Cerebellar cortex (tissue), 1 donor: ENCODE data around the gene KIAA1217.
A peak's percentile ranks its signal among the peaks of the same experiment; 100 is the strongest.

Source experiments
- DNase-seq: peaks from one replicate; pipeline ENCODE4 v3.0.0-alpha.2; 2015; ENCODE audit warnings: low spot score

KIAA1217 gene

DNA sequence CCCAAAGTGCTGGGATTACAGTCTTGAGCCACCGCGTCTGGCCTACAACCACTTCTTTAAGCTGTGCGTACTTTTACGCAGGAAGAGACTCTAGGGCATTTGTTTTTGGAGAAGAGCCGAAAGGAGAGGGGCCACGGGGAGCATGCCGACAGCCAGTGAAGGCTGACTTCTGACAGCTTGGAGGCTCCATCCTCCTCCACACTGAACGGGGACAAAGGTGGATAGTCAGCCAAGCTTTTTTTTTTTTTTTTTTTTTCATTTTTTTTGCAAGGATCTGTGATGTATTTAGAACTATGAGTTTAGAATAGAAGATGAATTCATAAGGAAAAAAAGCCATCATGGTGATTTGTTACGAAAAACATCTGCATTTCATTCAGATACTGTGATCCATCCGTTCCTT lies 293.1 kb downstream of the KIAA1217 start:
- no peak for DNase-seq

DNA sequence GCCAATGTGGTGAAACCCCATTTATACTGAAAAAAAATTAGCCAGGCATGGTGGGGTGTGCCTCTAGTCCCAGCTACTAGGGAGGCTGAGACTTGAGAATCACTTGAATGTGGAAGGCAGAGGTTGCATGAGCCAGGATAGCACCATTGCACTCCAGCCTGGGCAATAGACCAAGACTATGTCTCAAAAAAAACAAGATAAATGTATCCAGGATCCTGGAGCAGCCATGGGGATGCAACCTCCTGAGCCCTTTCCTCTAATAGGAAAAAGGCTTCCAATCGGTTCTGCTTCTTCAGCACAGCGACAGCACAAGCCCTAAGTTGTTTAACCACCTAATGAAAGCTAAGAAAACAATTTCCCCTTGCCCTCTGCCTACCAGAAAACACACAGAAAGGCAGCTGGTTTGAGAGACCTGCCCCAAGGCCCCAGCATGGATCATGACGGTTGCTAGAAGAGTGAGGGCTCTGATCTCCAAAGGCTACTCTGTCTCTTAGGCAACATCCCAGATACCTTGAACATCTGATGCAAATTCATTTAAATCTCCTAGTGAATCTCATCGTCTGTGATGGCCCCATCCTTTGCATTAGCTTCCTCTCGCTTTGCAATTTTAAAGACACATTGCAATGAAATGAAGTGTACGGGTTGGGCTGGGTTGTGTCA lies 294.0 kb downstream of the KIAA1217 start:
- no peak for DNase-seq

DNA sequence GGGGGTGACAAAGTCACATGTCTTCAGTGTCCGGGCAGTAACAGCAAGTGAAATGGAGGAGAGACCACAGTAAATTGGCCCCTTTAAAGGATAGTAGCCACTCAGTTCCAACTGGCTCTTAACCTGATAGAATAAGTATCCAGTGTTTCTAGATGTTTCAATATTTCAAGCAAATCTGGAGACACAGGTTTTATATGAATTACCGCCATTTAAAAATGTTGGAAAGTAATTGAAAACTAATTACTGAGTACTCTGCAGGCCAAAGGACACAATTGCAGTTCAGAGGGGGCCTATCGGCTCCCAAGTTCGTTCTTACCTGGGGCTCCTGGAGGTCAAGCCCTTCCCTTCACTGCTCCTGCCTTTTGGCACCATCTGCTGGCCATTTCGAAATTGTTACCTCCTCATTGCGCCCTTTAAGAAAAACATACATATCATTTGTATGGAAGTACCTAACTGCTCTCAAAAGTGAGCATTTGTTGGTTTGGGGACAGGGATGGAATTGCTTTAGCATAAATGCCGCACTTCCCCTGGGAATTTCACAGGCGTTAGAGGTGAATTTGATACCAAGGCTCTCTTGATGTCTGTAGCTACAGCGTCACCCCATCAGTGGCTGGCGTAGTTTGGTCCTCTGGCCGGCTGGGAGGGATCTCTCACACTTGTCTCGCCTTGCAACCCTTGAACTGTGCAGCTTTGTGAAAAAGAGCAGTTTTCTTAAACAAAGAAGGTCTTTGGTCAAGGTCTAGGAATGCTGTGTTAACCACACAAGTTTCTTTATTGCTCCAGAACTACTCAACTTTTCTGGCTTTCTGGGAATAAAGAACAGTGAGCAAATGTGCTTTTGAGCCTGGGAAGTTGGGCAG lies 294.8 kb downstream of the KIAA1217 start:
- DNase-seq, result peak; percentile 31

DNA sequence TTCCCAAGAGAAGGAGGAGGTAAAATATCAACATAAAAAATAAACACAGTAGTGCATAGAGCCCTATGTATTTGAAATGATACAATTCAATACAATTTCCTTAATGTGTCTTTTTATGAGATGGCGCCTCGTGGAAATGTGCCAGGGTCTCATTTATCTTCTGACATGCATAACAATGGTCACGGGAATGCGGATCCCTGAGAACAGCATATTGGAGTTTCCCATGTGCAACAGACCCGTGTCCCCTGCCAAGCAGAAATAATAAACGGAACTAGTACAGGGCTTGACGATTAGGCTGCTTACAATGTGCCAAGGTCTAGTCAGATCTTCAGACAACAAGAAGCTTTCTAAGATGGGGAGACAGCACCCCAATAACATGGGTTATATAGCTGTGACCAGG lies 296.8 kb downstream of the KIAA1217 start:
- DNase-seq, result no peak

DNA sequence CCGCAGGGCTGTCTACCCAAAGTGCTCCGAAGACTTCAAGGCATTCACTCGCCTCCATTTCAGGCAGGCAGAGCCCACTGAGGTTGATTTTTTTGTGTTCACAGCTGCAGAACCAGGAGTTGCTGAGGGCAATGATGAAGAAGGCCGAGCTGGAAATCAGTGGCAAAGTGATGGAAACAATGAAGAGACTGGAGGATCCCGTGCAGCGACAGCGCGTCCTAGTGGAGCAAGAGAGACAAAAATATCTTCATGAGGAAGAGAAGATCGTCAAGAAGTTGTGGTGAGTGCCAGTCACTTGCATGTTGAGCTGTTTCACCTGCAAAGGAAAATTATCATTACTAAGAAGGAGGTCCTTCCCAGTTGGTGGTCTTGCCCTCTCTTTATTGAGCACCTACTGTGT lies 304.2 kb downstream of the KIAA1217 start:
- peak; percentile 14 for DNase-seq

DNA sequence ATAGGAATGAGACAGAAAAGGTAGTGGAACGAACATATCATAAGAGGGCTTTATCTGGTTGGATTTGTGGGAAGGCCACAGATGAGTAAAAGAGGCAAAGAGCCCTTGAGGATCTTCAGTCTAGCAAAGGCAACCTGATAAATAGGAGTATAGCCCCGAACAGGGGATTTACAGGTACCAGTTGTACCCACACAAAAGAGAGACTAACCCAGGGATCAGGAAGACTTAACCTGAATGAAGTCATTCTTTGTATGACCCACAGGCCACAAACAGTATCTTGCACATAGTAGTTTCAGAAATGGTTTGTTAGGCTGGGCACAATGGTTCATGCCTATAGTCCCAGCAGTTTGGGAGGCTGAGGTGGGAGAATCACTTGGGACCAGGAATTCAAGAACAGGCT lies 306.5 kb downstream of the KIAA1217 start:
- no peak for DNase-seq

DNA sequence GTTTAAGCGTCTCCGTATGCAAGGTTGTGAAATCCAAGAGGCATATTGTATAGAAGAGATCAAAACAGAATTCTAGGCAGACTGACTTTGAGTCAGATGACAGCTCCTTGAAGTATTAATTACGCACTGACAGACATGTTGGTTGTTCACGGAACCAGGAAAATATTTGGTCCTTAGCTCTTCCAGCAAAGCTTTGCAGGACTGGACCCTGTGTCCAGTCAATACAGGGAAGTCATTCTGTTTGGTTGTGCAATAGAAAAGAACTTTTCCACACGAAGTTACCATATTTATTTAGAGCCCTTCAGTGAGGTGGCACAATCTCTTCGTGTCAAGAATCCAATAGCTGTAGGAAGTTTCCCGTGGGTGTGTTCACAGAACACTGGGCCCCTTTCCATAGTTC lies 309.5 kb downstream of the KIAA1217 start:
- DNase-seq, result no peak

DNA sequence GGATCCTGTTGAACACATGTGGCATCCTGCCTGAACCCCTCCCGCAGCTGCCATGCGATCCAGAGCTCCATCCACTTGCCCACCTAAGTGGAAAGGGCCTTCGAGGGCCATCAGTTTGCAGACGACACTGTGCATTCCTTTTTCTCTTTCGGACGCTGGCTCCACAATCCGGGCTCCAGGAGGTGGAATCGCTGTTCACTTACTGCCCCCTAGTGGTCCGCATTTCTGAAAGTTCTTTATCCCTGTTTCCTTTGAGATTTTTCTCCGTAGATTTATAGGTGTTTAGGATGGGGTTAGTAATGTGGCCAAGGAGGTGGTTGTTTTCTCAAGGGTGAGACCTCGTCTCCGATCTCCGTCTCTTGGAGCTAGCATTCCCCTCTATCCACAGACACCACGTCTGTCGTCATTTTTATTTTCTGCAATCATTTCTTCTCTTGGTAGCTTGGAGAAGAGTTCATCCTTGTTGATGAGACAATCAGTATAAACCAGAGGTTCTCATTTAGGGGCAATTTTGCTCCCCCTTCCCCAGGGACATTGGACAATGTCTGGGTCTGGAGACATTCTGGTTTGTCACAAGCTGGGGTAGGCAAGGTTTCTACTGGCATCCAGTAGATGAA lies 310.2 kb downstream of the KIAA1217 start:
- DNase-seq, result peak; percentile 77

DNA sequence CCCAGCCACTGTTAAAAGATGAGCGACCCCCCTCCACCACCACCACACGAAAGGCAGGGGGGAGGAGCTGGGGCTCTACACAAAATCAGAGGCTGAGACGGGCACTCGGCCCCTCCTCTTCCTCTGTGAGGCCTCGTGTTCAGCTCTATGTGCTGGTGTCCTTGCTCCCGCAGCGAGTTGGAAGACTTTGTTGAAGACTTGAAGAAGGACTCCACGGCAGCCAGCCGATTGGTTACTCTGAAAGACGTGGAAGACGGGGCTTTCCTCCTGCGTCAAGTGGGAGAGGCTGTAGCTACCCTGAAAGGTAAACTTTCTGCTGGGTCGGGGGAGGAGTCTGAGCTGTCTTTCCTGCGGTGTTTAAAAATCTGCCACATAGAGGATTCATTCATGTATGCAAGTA lies 311.0 kb downstream of the KIAA1217 start:
- no peak for DNase-seq

DNA sequence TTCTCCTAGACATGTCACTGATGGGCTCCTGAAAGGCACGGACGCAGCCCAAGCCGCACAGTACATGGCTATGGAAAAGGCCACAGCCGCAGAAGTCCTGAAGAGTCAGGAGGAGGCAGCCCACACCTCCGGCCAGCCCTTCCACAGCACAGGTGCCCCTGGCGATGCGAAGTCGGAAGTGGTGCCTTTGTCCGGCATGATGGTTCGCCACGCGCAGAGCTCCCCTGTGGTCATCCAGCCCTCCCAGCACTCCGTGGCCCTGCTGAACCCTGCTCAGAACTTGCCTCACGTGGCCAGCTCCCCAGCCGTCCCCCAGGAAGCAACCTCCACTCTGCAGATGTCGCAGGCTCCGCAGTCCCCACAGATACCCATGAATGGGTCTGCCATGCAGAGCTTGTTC lies 315.4 kb downstream of the KIAA1217 start:
- no peak for DNase-seq

DNA sequence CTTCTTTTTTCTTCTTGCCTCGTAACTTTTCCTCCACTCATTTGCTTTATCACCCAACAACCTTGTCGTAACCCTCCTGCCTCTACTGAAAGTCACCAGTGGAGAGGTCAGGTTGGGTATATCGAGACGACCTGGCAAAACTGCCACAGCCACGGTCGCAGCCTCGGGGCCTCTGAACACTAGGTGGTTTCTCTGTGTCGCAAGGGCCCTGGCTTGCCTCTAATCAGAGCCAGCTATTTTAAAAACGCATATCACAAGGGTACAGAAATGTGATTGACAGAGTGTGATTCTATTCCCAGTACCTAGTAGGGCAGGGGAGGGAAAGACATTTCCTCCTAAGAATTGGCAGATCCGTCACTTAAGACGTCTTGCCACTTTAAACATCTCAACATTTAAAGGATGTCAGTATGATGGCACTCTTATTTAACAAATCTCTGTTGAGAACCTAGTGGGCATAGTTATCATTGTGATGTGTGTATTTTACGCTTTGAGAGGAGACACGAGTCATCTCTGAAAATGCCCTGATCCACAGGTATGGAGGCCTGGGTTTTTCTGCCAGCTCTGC lies 317.2 kb downstream of the KIAA1217 start:
- no peak for DNase-seq

DNA sequence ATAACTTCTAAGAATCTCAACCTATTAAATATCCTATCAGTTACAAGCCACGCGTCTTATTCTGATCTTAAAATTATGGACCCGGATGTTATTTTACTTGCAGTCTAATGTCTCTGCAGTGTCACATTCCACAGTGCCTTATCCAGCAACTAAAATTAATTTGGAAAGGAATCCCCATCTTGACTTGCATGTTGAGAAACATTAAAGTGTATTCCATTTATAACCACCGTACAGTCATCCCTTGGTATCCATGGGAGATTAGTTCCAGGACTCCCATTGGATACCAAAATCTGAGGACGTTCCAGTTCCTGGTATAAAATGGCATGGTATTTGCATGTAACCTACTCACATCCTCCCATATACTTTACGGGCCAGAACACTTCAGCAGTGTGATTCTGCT lies 320.0 kb downstream of the KIAA1217 start:
- no peak for DNase-seq

DNA sequence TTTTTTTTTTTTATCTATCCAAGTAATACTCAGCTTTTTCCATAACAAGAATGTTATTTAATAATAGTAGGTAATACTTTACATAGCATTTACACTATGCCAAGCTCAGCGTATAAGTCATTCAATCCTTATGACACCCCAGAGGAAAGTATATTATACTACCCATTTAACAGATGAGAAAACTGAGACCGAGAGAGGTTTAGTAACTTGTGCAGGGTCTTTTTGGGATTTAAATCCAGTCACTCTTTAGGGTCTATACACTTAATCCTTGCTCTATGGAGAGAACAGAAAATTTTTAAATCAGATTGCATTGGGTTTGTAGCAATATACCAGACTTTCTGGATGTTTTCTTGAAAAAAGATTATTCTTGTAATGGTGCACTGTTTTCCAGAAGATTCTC lies 322.5 kb downstream of the KIAA1217 start:
- DNase-seq, result no peak

DNA sequence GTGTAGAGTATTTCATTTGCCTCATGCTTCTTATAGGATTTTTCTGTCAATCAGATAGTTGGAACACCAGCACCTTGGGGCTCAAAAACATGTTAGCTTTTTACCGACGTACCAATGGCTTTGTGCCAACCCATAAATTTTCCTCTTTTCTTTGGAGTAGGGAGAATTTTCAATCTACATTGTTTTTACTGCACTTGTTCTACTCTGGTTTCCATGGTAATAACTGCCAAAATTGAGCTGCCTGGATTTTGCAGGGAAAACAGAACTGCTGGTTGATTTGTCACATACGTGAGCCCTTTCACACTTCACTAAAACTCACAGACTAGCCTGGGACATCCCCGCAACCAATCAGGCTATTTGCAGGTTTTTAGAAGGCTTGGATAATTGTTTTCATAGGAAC lies 325.0 kb downstream of the KIAA1217 start:
- DNase-seq, result no peak

DNA sequence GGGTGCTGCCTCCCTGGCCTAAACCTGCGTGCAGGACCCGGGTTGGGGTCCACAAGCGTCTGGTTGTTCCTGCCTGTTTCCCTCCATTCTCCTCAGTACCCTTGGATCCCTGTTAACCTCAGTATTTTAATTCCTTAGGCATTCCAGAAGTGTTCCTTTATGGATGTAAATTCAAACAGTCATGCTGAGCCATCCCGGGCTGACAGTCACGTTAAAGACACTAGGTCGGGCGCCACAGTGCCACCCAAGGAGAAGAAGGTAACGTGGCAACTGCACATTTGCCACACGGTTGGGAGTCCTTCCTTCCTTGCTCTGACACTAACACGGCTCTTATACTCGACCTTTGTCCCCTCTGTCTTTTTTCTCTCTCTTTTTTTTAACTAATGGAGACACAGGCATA lies 327.7 kb downstream of the KIAA1217 start:
- no peak for DNase-seq

DNA sequence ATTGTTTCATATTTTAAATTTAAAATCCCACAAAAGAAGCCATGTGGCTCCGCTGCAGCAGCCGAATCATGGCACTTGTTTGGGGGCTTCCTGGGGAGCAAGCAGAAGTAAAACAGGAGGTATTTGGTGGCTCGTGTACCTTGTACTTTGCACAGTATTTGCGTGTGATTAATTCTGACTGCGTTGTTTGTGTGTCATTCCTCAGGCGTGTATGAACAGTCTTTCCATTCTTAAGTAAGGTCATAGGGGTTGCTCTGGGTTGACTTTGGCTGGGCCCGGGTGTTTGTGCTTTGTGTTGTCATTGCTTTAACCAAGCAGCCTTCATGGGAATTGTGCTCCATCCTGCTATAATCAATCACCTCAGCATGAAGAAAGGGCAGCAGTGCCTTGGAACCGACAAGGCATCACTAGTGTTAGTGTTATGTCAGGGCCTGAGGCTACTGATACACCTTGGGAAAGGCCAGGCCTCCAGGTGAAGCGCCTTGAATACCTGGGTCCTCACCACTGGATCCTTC lies 332.4 kb downstream of the KIAA1217 start:
- DNase-seq, result no peak

DNA sequence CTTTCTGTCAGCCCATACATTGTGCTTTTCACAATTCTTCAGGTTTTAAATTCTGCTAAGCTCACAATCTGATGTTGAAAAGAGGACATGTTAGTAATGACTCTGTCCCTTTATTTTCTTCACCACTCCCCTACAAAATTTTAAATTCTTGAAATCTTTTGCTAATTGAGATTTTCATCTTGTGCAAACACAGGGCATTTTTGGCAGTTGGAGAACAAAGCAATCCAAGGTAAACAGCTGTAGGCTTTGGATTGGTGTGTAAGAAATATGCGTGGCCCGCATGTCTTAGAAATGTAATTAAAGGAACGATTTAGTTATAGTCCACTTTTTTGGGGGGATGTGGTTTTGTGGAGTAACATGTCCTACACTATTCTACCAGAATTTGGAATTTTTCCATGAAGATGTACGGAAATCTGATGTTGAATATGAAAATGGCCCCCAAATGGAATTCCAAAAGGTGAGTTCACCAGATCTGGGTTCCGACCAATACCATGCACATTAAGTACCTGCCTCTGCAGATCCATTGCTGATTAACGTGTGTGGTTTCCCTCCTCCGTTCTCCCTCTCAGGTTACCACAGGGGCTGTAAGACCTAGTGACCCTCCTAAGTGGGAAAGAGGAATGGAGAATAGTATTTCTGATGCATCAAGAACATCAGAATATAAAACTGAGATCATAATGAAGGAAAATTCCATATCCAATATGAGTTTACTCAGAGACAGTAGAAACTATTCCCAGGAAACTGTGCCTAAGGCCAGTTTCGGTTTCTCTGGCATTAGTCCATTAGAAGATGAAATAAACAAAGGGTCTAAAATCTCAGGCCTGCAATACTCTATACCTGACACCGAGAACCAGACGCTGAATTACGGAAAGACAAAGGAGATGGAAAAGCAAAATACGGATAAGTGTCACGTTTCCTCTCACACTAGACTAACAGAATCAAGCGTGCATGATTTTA lies 333.7 kb downstream of the KIAA1217 start:
- no peak for DNase-seq

DNA sequence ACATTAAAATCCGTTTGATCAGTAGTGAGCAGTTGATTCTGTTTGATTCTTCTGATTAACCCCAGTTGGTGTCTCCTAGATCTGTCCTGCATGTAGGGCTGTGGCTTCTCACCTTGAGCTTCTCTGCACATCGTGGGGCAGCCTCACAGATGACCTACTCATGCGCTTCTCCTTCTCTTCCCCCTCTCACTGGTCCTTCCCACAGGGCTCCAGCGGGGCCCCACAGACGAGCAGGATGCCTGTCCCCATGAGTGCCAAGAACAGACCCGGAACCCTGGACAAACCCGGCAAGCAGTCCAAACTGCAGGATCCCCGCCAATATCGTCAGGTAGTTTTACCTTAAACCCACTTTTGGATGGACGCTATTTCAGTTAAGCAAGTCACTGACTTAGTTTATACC lies 335.8 kb downstream of the KIAA1217 start:
- no peak for DNase-seq

DNA sequence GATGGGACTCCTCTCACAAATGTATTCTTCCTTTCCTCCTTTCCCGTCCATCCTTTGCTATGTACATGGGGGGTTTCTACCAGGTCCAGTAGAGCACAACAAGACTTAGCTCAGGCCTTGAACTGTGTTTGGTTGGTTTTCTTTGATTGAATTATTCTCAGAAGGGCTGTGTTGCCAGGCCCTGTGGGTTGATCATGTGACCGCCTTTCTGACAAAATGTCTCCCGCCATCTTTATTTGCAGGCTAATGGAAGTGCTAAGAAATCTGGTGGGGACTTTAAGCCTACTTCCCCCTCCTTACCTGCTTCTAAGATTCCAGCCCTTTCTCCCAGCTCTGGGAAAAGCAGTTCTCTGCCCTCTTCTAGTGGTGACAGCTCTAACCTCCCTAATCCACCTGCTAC lies 336.6 kb downstream of the KIAA1217 start:
- no peak for DNase-seq

DNA sequence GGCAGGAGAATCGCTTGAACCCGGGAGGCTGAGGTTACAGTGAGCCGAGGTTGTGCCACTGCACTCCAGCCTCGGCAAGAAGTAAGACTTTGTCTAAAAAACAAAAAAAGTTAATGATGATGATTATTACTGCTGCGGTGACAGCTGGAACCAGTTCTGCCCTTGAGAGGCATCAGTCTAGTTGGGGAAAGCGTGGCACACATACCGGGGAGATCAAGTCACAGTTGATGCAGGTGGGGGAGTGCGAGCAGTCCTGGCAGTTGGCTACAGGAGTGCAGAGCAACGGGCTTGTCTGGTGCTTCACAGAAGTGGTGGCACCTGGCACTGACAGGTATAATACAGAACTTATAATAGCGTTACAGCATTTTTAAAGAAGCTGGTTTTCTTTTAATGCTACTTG lies 341.7 kb downstream of the KIAA1217 start:
- no peak for DNase-seq

DNA sequence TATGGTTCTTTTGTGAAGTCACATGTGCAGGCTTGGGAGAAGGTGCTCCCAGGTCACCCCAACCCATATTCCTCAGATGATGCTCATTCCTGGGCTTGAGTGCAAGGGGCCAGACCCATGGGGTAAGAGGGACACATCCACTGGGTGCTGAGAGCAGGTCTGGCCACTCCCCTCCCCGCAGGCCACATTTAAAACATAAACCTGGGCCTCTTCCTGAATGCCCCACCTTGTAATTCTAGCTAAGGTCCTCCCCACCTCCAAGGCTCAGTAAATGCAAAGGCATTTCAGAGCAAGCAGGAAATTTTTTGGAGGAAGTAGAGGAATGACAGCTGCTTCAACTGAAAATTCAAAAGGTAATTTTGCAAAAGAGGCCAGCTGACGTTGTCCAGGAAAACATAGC lies 342.2 kb downstream of the KIAA1217 start:
- no peak for DNase-seq
